Spleen (tissue), 11 donors: ENCODE measurements around the gene SIM2. TPM values are rescaled to one million over a fixed set of nuclear protein-coding genes. Genes with fewer than 3 reads are reported as not detected.

Source experiments
- DNase-seq: peaks from one replicate; pipeline ENCODE4 v3.0.0-alpha.2; 2020
- H3K27ac ChIP-seq, 8 donors: fragments of 200-600 bp; sonication (generic) in 7 of 8; 1 replicate in 4 of 8; 2 replicates in 4 of 8; pipeline versions ENCODE4 v1.5.0 to v1.8.0; 2016 to 2021; ENCODE audit warnings: inconsistent platforms in 4 of 8, mild to moderate bottlenecking in 4 of 8, moderate library complexity in 1 of 8
- H3K27me3 ChIP-seq, 7 donors: fragments of 200-600 bp; sonication (generic) in 6 of 7; replicated peaks in 1 of 7; 1 replicate in 4 of 7; 2 replicates in 3 of 7; pipeline versions ENCODE4 v1.5.0 to v1.8.0; 2016 to 2021; ENCODE audit warnings: inconsistent platforms in 3 of 7, mild to moderate bottlenecking in 1 of 7
- H3K36me3 ChIP-seq, 6 donors: fragments of 200-600 bp; sonication (generic) in 5 of 6; 1 replicate in 4 of 6; 2 replicates in 2 of 6; pipeline versions ENCODE4 v1.5.0 to v1.8.0; 2016 to 2021; ENCODE audit warnings: inconsistent platforms in 2 of 6
- H3K4me1 ChIP-seq, 6 donors: fragments of 200-600 bp; sonication (generic) in 5 of 6; 1 replicate in 3 of 6; 2 replicates in 3 of 6; pipeline versions ENCODE4 v1.5.0 to v1.8.0; 2016 to 2021; ENCODE audit warnings: inconsistent platforms in 3 of 6
- H3K4me3 ChIP-seq, 8 donors: fragments of 200-600 bp; sonication (generic) in 7 of 8; 1 replicate in 4 of 8; 2 replicates in 4 of 8; pipeline versions ENCODE4 v1.5.0 to v1.8.0; 2016 to 2021; ENCODE audit warnings: inconsistent platforms in 4 of 8, mild to moderate bottlenecking in 4 of 8, moderate library complexity in 2 of 8
- H3K9me3 ChIP-seq, 8 donors: fragments of 200-600 bp; sonication (generic) in 7 of 8; 1 replicate in 4 of 8; 2 replicates in 4 of 8; pipeline versions ENCODE4 v1.5.0 to v1.8.0; 2016 to 2021; ENCODE audit warnings: inconsistent platforms in 4 of 8
- CTCF ChIP-seq, 11 experiments: fragments of 200-600 bp in 7 of 11; fragments of 450-650 bp in 4 of 11; sonication (generic) in 4 of 11; IDR thresholded peaks in 8 of 11; conservative IDR thresholded peaks in 3 of 11; 1 replicate in 7 of 11; 2 replicates in 4 of 11; pipeline versions ENCODE4 v1.4.0 to v1.8.0; 2016 to 2021; ENCODE audit warnings: antibody characterized with exemption in 11 of 11, inconsistent platforms in 4 of 11, mild to moderate bottlenecking in 1 of 11
- POLR2A ChIP-seq, 3 donors: fragments of 450-650 bp; IDR thresholded peaks; one replicate each; pipeline ENCODE4 v1.5.1; 2017; ENCODE audit warnings: antibody characterized with exemption in 3 of 3, mild to moderate bottlenecking in 1 of 3
- POLR2AphosphoS5 ChIP-seq, 3 donors: sonication (generic); formaldehyde crosslinking; IDR thresholded peaks; one replicate each; pipeline ENCODE4 v1.5.1; 2017; ENCODE audit warnings: antibody characterized with exemption in 3 of 3
- WGBS, 5 donors: extraction: QIAGEN DNeasy Blood & Tissue Kit in 3 of 5; methylation state at CpG; one replicate each; pipeline versions ENCODE4 v1.1.5 to v1.1.7; 2013 to 2018; 5-methylcytosine and 5-hydroxymethylcytosine counted together
- intact Hi-C: fragments of 100-400 bp; cut with DNase I; formaldehyde crosslinking; loops from one replicate; pipeline ENCODE4 v1.15.0; 2023; ENCODE audit warnings: low total_unique reads
- polyA plus RNA-seq, 3 donors: library from polyadenylated mRNA; stranded (reverse); fragments of 200-250 nt; gene quantifications; one replicate each; pipeline ENCODE4 v1.2.1, GENCODE V29; 2013
- total RNA-seq, 7 donors: library from RNA; depleted of rRNA in 3 of 7; stranded (reverse); fragments of >200 nt in 3 of 7; fragmentation: NEBNext Ultra II Directional in 4 of 7; extraction: Animal tissue kit (Norgen Biotek cat#: 25700) in 4 of 7; gene quantifications; one replicate each; pipeline versions ENCODE4 v1.1.0 to v1.2.1, GENCODE V29; 2016 to 2021
- donor health status: healthy with polysubstance abuse.
- donor health status: DM: no; HTN: no; CAD: no; lungs with moderate emphysema.
- donor health status: DM: no; HTN: no; CAD: no.
- donor health status: Bipolar disorder and iron deficiency.
- donor health status: healthy.
- donor health status: DM: no; HTN: no; CAD: no.
- donor health status: DM: yes; HTN: yes; CAD: no.

SIM2 gene
- total and polyA plus RNA-seq, 10 donors: not detected

DNA sequence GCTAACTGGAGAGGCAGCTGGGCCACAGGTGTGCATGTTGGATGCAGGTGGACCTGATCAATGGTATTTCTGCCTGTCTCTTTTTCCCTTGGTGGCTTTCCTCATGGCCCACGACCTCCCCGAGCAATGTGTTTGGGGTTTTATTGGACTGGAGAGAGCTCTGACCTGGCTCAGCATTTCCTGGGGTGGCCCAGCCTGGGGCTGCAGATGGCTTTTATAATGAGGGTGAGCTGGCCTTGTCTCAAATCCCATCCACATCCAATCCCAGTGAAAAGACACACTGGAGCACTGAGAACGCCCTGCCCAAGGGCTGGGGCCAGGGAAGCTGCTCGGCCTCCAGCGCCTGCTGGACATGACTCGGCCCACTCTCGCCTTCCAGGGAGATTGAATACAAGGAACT is 44.1 kb downstream of the SIM2 start:
- WGBS, 5 donors: 87 to 94% (median 91%) methylated on average over 7 of the region's 7 CpGs

GRCh38 chr21:36743446-36743845 is 44.5 kb downstream of the SIM2 start:
- no peak overlapping the region for H3K27ac ChIP-seq
- DNase-seq: peak; percentile 20
- no peak for TF ChIP-seq POLR2A (IDR thresholded peaks at IDR 0.05)
- no peaks in the 10 kb centered on the region for H3K9me3 ChIP-seq
- WGBS, 5 donors: 87 to 91% (median 91%) methylated on average over 9 of the region's 9 CpGs
- no peaks in the 10 kb centered on the region for H3K36me3 ChIP-seq
- intact Hi-C loops: no loop called here
- peaks cover 3 to 24% (median 12%) of the 10 kb centered on the region in 6 donors for H3K4me1 ChIP-seq
- no peak overlapping the region for H3K4me3 ChIP-seq
- peaks cover 0 to 56% (median 14%) of the 10 kb centered on the region in 7 donors for H3K27me3 ChIP-seq

More for the DNA sequence above, 44.1 kb downstream of the SIM2 start:
- intact Hi-C loops: no loop called here
- no peak for TF ChIP-seq POLR2A (IDR thresholded peaks at IDR 0.05)
- no peaks in the 10 kb centered on the region for H3K9me3 ChIP-seq
- peak; percentile 33 for DNase-seq
- peaks cover 0 to 55% (median 11%) of the 10 kb centered on the region in 7 donors for H3K27me3 ChIP-seq
- no peaks in the 10 kb centered on the region for H3K36me3 ChIP-seq
- peaks cover under 1 to 20% (median 9%) of the 10 kb centered on the region in 6 donors for H3K4me1 ChIP-seq
- H3K4me3 ChIP-seq: no peak overlapping the region
- H3K27ac ChIP-seq: no peak overlapping the region

GRCh38 chr21:36744190-36744559 is 45.3 kb downstream of the SIM2 start:
- no peak for TF ChIP-seq POLR2AphosphoS5 (IDR thresholded peaks at IDR 0.05)
- TF ChIP-seq POLR2A (IDR thresholded peaks at IDR 0.05): no peak
- TF ChIP-seq CTCF (IDR thresholded peaks at IDR 0.05 in 8 of 11, conservative IDR thresholded peaks at IDR 0.05 in 3 of 11): no peak
- no peak for DNase-seq
- H3K36me3 ChIP-seq: no peaks in the 10 kb centered on the region
- peaks cover 0 to 60% (median 14%) of the 10 kb centered on the region in 7 donors for H3K27me3 ChIP-seq
- H3K4me3 ChIP-seq: peak overlapping the region in 2 of 8 donors; percentile 9 to 45
- 81 to 88% (median 87%) methylated on average over 3 of the region's 3 CpGs for WGBS, 5 donors
- no peak overlapping the region for H3K27ac ChIP-seq
- H3K4me1 ChIP-seq: peaks cover 3 to 24% (median 12%) of the 10 kb centered on the region in 6 donors
- intact Hi-C loops: no loop called here
- no peaks in the 10 kb centered on the region for H3K9me3 ChIP-seq

- intact Hi-C loops: no loop called here
- Histone ChIP-seq H3K4me3 (peak overlapping the region in 2 of 8 donors; percentile 9 to 45), H3K36me3 (no peaks in the 10 kb centered on the region), H3K27me3 (peaks cover 0 to 60% (median 14%) of the 10 kb centered on the region in 7 donors), H3K27ac (no peak overlapping the region), H3K9me3 (no peaks in the 10 kb centered on the region), H3K4me1 (peaks cover 3 to 24% (median 12%) of the 10 kb centered on the region in 6 donors)
- WGBS, 5 donors: 47 to 58% (median 52%) methylated on average over 29 to 30 of the region's 30 CpGs
- TF ChIP-seq CTCF (IDR thresholded peaks at IDR 0.05 in 8 of 11, conservative IDR thresholded peaks at IDR 0.05 in 3 of 11) (no peak), POLR2AphosphoS5 (IDR thresholded peaks at IDR 0.05) (peak in 1 of 3 donors; percentile 18)
- peak; percentile 73 for DNase-seq
Observed at GRCh38 chr21:36744560-36745231, 45.8 kb downstream of the SIM2 start.

- peaks cover 0 to 60% (median 14%) of the 10 kb centered on the region in 7 donors for H3K27me3 ChIP-seq
- peaks cover 3 to 24% (median 12%) of the 10 kb centered on the region in 6 donors for H3K4me1 ChIP-seq
- H3K4me3 ChIP-seq: no peak overlapping the region
- H3K9me3 ChIP-seq: no peaks in the 10 kb centered on the region
- no peaks in the 10 kb centered on the region for H3K36me3 ChIP-seq
- H3K27ac ChIP-seq: no peak overlapping the region
- TF ChIP-seq POLR2AphosphoS5 (IDR thresholded peaks at IDR 0.05): no peak
- TF ChIP-seq POLR2A (IDR thresholded peaks at IDR 0.05): no peak
- no peak for TF ChIP-seq CTCF (IDR thresholded peaks at IDR 0.05 in 8 of 11, conservative IDR thresholded peaks at IDR 0.05 in 3 of 11)
- 89 to 93% (median 90%) methylated on average over 5 of the region's 5 CpGs for WGBS, 5 donors
- DNase-seq: no peak
- intact Hi-C loops: no loop called here
Observed at GRCh38 chr21:36745459-36745858, 46.5 kb downstream of the SIM2 start.
